Measurements from ENCODE around the gene TSPAN18. TPM values are rescaled to one million over a fixed set of nuclear protein-coding genes. Genes with fewer than 3 reads are reported as not detected.

The TSPAN18 gene
- total RNA-seq, 1 experiment from 2014 or later, result 18.3 TPM

DNA sequence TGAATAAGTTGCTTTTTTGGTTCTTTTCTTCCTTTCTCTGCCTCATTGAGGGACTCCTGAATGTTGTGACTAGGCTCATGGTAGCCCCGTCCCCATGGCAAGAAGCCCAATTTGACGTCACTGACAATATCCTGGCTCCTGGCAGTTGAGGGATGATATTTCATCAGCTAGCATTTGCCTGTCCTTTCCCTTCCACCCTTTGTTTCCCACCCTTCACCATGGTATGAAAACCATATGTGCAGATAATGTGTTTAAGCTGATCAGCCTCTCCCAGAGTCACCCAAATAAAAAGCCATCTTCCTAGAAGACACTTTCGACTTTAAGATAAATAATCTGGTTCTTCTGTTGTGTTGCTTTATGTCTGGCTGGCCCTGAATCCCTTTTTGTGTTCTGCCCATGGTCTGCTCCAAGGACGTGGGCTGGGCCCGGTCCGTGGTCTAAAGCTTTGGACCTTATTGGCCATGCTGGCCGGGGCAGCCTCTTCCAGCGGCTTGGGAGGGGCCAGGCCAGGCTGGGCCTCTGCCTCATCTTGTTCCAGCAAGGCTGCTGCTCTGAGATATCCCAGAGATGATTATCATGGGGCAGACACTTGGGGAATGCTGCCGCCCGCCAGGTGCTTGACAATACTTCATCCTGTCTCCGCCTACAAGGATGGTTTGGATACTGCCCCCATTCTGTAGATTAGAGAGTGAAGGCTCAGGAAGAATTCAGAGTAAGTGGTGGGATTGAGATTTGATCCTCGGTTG, 5.1 kb downstream of the TSPAN18 start:
- RAD21 ChIA-PET (ENCODE audit: low non-redundant PET in 1 of 2, low total read pairs in 2 of 2, uncharacterized antibody in 2 of 2, unreplicated experiment in 2 of 2), result no interaction called here
- ATAC-seq (no peak), DNase-seq (ENCODE audit: low read depth, low spot score) (no peak)
- POLR2A ChIA-PET, result no interaction called here
- Histone ChIP-seq H3K9ac (ENCODE audit: low read length) (no peak overlapping the region), H2AFZ (ENCODE audit: low read depth, low read length, poor library complexity, severe bottlenecking) (no peak overlapping the region), H3K79me2 (ENCODE audit: insufficient read depth, low read length) (peaks cover 13% of the 10 kb centered on the region; the same call in 1 of the 2 replicates), H3K4me3 (replicated peaks in 1 of 2; ENCODE audit: low read depth in 1 of 2, low read length in 2 of 2) (no peak overlapping the region), H3K27ac (ENCODE audit: low read depth, low read length) (no peak overlapping the region), H3K9me2 (ENCODE audit: insufficient read depth) (no peaks in the 10 kb centered on the region), H3K4me1 (ENCODE audit: control insufficient read depth in 1 of 2, insufficient read depth in 2 of 2, low read length in 2 of 2) (peaks cover 0 to 7% of the 10 kb centered on the region in 2 experiments; a peak in 2 of 4 replicates), H3K4me2 (ENCODE audit: low read length) (no peak overlapping the region), H3K27me3 (ENCODE audit: insufficient read depth, low read length) (no peaks in the 10 kb centered on the region), H3K9me3 (ENCODE audit: control insufficient read depth in 1 of 2, insufficient read depth in 1 of 2, low read depth in 1 of 2, low read length in 2 of 2) (no peaks in the 10 kb centered on the region), H4K20me1 (ENCODE audit: insufficient read depth) (no peaks in the 10 kb centered on the region), H3K36me3 (ENCODE audit: control insufficient read depth in 1 of 2, insufficient read depth in 2 of 2, low read length in 2 of 2) (no peaks in the 10 kb centered on the region)
- BruUV-seq (replicated peaks), result no TSS peak
- intact Hi-C loops (cut with micrococcal nuclease), result no loop called here
- TF ChIP-seq YY1 (IDR thresholded peaks at IDR 0.05; ENCODE audit: extremely low read depth, insufficient replicate concordance, low read depth, low read length), result no peak
- CTCF ChIA-PET, result no interaction called here

DNA sequence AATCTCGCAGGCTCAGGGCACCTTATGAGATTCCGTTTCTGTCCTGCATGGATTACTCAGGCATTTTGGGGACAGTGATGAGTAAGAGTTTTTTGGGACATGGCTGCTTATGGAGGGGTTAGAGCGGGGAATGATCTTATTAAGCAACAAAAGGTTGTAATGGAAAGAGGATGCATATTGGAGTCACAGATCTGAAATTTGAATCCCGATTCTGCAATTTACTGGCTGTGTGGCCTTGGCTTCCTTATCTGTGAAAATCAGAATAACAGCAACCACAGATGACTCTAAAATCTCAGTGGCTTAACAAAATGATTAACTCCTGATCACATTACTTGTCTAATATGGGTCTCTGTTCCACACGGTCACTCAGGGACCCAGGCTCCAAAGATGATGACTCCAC, 5.8 kb downstream of the TSPAN18 start:
- ChIA-PET POLR2A (no interaction called here), CTCF (no interaction called here), RAD21 (ENCODE audit: low non-redundant PET in 1 of 2, low total read pairs in 2 of 2, uncharacterized antibody in 2 of 2, unreplicated experiment in 2 of 2) (no interaction called here)
- Histone ChIP-seq H3K4me3 (replicated peaks in 1 of 2; ENCODE audit: low read depth in 1 of 2, low read length in 2 of 2) (no peak overlapping the region), H3K9me2 (ENCODE audit: insufficient read depth) (no peaks in the 10 kb centered on the region), H3K4me2 (ENCODE audit: low read length) (no peak overlapping the region), H2AFZ (ENCODE audit: low read depth, low read length, poor library complexity, severe bottlenecking) (no peak overlapping the region), H3K79me2 (ENCODE audit: insufficient read depth, low read length) (peaks cover 13% of the 10 kb centered on the region; the same call in 1 of the 2 replicates), H3K27me3 (ENCODE audit: insufficient read depth, low read length) (no peaks in the 10 kb centered on the region), H3K9me3 (ENCODE audit: control insufficient read depth in 1 of 2, insufficient read depth in 1 of 2, low read depth in 1 of 2, low read length in 2 of 2) (no peaks in the 10 kb centered on the region), H3K36me3 (ENCODE audit: control insufficient read depth in 1 of 2, insufficient read depth in 2 of 2, low read length in 2 of 2) (no peaks in the 10 kb centered on the region), H3K27ac (ENCODE audit: low read depth, low read length) (no peak overlapping the region), H3K4me1 (ENCODE audit: control insufficient read depth in 1 of 2, insufficient read depth in 2 of 2, low read length in 2 of 2) (peaks cover 0 to 7% of the 10 kb centered on the region in 2 experiments; a peak in 2 of 4 replicates), H3K9ac (ENCODE audit: low read length) (no peak overlapping the region), H4K20me1 (ENCODE audit: insufficient read depth) (no peaks in the 10 kb centered on the region)
- no TSS peak for BruUV-seq (replicated peaks)
- no peak for ATAC-seq
- DNase-seq (ENCODE audit: low read depth, low spot score), result no peak
- intact Hi-C loops (cut with micrococcal nuclease), result no loop called here
- TF ChIP-seq, protein P1, sequence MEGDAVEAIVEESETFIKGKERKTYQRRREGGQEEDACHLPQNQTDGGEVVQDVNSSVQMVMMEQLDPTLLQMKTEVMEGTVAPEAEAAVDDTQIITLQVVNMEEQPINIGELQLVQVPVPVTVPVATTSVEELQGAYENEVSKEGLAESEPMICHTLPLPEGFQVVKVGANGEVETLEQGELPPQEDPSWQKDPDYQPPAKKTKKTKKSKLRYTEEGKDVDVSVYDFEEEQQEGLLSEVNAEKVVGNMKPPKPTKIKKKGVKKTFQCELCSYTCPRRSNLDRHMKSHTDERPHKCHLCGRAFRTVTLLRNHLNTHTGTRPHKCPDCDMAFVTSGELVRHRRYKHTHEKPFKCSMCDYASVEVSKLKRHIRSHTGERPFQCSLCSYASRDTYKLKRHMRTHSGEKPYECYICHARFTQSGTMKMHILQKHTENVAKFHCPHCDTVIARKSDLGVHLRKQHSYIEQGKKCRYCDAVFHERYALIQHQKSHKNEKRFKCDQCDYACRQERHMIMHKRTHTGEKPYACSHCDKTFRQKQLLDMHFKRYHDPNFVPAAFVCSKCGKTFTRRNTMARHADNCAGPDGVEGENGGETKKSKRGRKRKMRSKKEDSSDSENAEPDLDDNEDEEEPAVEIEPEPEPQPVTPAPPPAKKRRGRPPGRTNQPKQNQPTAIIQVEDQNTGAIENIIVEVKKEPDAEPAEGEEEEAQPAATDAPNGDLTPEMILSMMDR (IDR thresholded peaks at IDR 0.05 in 2 of 3, conservative IDR thresholded peaks at IDR 0.05 in 1 of 3; ENCODE audit: borderline replicate concordance in 1 of 3, insufficient read depth in 1 of 3, low read depth in 2 of 3, low read length in 2 of 3), result no peak
- no peak for TF ChIP-seq ZFX (IDR thresholded peaks at IDR 0.05)
- TF ChIP-seq, protein P2, sequence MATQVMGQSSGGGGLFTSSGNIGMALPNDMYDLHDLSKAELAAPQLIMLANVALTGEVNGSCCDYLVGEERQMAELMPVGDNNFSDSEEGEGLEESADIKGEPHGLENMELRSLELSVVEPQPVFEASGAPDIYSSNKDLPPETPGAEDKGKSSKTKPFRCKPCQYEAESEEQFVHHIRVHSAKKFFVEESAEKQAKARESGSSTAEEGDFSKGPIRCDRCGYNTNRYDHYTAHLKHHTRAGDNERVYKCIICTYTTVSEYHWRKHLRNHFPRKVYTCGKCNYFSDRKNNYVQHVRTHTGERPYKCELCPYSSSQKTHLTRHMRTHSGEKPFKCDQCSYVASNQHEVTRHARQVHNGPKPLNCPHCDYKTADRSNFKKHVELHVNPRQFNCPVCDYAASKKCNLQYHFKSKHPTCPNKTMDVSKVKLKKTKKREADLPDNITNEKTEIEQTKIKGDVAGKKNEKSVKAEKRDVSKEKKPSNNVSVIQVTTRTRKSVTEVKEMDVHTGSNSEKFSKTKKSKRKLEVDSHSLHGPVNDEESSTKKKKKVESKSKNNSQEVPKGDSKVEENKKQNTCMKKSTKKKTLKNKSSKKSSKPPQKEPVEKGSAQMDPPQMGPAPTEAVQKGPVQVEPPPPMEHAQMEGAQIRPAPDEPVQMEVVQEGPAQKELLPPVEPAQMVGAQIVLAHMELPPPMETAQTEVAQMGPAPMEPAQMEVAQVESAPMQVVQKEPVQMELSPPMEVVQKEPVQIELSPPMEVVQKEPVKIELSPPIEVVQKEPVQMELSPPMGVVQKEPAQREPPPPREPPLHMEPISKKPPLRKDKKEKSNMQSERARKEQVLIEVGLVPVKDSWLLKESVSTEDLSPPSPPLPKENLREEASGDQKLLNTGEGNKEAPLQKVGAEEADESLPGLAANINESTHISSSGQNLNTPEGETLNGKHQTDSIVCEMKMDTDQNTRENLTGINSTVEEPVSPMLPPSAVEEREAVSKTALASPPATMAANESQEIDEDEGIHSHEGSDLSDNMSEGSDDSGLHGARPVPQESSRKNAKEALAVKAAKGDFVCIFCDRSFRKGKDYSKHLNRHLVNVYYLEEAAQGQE (IDR thresholded peaks at IDR 0.05; ENCODE audit: low read depth), result no peak
- TF ChIP-seq ELF1 (IDR thresholded peaks at IDR 0.05; ENCODE audit: borderline replicate concordance, low read depth), result no peak
- no peak for TF ChIP-seq YY1 (IDR thresholded peaks at IDR 0.05; ENCODE audit: extremely low read depth, insufficient replicate concordance, low read depth, low read length)
- no peak for TF ChIP-seq EGR1 (IDR thresholded peaks at IDR 0.05; ENCODE audit: low read depth)
- TF ChIP-seq TCF7L2 (IDR thresholded peaks at IDR 0.05; ENCODE audit: borderline replicate concordance, extremely low read depth, insufficient read depth, insufficient read length), result no peak
- TF ChIP-seq JUND (IDR thresholded peaks at IDR 0.05), result no peak
- no peak for TF ChIP-seq FOSL1 (IDR thresholded peaks at IDR 0.05; ENCODE audit: low read depth)
- no peak for TF ChIP-seq POLR2A (IDR thresholded peaks at IDR 0.05; ENCODE audit: borderline replicate concordance, extremely low read depth, insufficient read depth, insufficient read length)
- no peak for TF ChIP-seq RAD21 (IDR thresholded peaks at IDR 0.05; ENCODE audit: low read depth)
- TF ChIP-seq SIN3A (IDR thresholded peaks at IDR 0.05; ENCODE audit: low read depth), result no peak
- TF ChIP-seq CEBPB (IDR thresholded peaks at IDR 0.05; ENCODE audit: low read depth), result no peak
- TF ChIP-seq, protein P3, sequence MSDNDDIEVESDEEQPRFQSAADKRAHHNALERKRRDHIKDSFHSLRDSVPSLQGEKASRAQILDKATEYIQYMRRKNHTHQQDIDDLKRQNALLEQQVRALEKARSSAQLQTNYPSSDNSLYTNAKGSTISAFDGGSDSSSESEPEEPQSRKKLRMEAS (IDR thresholded peaks at IDR 0.05), result no peak
- no peak for TF ChIP-seq CBX3 (IDR thresholded peaks at IDR 0.05; ENCODE audit: low read depth)

Measured in HCT116 (cell line).